Caco-2 (cell line): ENCODE data around the gene SS18L1. TPM values are rescaled to one million over a fixed set of nuclear protein-coding genes. Genes with fewer than 3 reads are reported as not detected.

ENCODE experiments used
- BruUV-seq: library from RNA; stranded (reverse); fragments of 400-500 nt; replicated peaks from 2 replicates; lab custom pipeline; 2021; lab: Mats Ljungman, UMichigan
- CTCF ChIA-PET: fragments of 300-600 bp; sonication (Branson Sonifier 250); formaldehyde crosslinking; loops from one replicate; lab custom pipeline; 2022; ENCODE audit warnings: antibody characterized with exemption; lab: Charles Lee
- POLR2A ChIA-PET: fragments of 300-600 bp; sonication (Branson Sonifier 250); formaldehyde crosslinking; loops from one replicate; lab custom pipeline; 2022; ENCODE audit warnings: antibody characterized with exemption; lab: Charles Lee
- DNase-seq, 2 experiments: peaks; one replicate each; pipeline versions ENCODE4 v3.0.0 to v3.0.0-alpha.2; 2020 to 2022
- H3K27me3 ChIP-seq: replicated peaks from 2 replicates; pipeline ENCODE4 v1.6.0; 2011; ENCODE audit warnings: low read length; ENCODE audit not compliant: control insufficient read depth, insufficient read depth
- H3K36me3 ChIP-seq: 2 replicates; pipeline ENCODE4 v1.5.1; 2011; ENCODE audit warnings: low read length; ENCODE audit not compliant: control insufficient read depth, insufficient read depth
- H3K4me1 ChIP-seq: fragments of 250-450 bp; sonication (Bioruptor Pico); 2 replicates; pipeline ENCODE4 v1.5.1; 2020; ENCODE audit warnings: mild to moderate bottlenecking
- H3K4me3 ChIP-seq: 2 replicates; pipeline ENCODE4 v1.5.1; 2011; ENCODE audit warnings: low read depth, mild to moderate bottlenecking, control low read depth, low read length
- H3K9me3 ChIP-seq: fragments of 250-450 bp; sonication (Bioruptor Pico); 2 replicates; pipeline ENCODE4 v1.5.1; 2020; ENCODE audit warnings: mild to moderate bottlenecking, moderate library complexity
- H3K27ac Mint-ChIP-seq: one replicate; pipeline ENCODE4 v1.8.0; 2022; ENCODE audit warnings: mixed read lengths; ENCODE audit not compliant: unreplicated experiment
- H3K27me3 Mint-ChIP-seq: one replicate; pipeline ENCODE4 v1.8.0; 2022; ENCODE audit warnings: mixed read lengths; ENCODE audit not compliant: insufficient read depth, unreplicated experiment
- H3K36me3 Mint-ChIP-seq: one replicate; pipeline ENCODE4 v1.8.0; 2022; ENCODE audit warnings: mild to moderate bottlenecking, mixed read lengths; ENCODE audit not compliant: insufficient read depth, unreplicated experiment
- H3K4me1 Mint-ChIP-seq: one replicate; pipeline ENCODE4 v1.8.0; 2022; ENCODE audit warnings: low read depth, mixed read lengths; ENCODE audit not compliant: unreplicated experiment
- H3K4me3 Mint-ChIP-seq: one replicate; pipeline ENCODE4 v1.8.0; 2022; ENCODE audit warnings: mild to moderate bottlenecking, moderate library complexity, mixed read lengths; ENCODE audit not compliant: unreplicated experiment
- H3K9me3 Mint-ChIP-seq: one replicate; pipeline ENCODE4 v1.8.0; 2022; ENCODE audit warnings: mixed read lengths; ENCODE audit not compliant: unreplicated experiment
- CTCF ChIP-seq, 2 experiments: fragments of 200-600 bp in 1 of 2; IDR thresholded peaks; 1 replicate in 1 of 2; 2 replicates in 1 of 2; pipeline versions ENCODE4 v1.5.1 to v1.8.0; 2011 to 2022; ENCODE audit warnings: antibody characterized with exemption in 1 of 2, control low read depth in 1 of 2, inconsistent platforms in 1 of 2, low read depth in 1 of 2, low read length in 1 of 2, mild to moderate bottlenecking in 1 of 2, moderate library complexity in 1 of 2; ENCODE audit not compliant: insufficient read depth in 1 of 2, severe bottlenecking in 1 of 2, unreplicated experiment in 1 of 2
- intact Hi-C: fragments of 100-400 bp; cut with micrococcal nuclease; formaldehyde crosslinking; loops from one replicate; pipeline ENCODE4 v1.10.0; 2022; ENCODE audit not compliant: unreplicated experiment
- total RNA-seq: library from RNA; stranded (reverse); gene quantifications from 2 replicates; pipeline ENCODE4 v1.2.3, GENCODE V29; 2022

The SS18L1 gene
- total RNA-seq, 1 experiment from 2014 or later: 46.4 TPM

- Mint-ChIP-seq H3K9me3 (no peaks in the 10 kb centered on the region), H3K4me3 (no peak overlapping the region), H3K4me1 (peaks cover 14% of the 10 kb centered on the region), H3K36me3 (peaks cover 70% of the 10 kb centered on the region), H3K27me3 (no peaks in the 10 kb centered on the region), H3K27ac (no peak overlapping the region)
- ChIA-PET POLR2A (no interaction called here), CTCF (no interaction called here)
- no TSS peak for BruUV-seq
- DNase-seq: no peak
- no peak for TF ChIP-seq CTCF (IDR thresholded peaks at IDR 0.05; ENCODE audit: insufficient read depth in 1 of 2, low read depth in 1 of 2, low read length in 1 of 2, severe bottlenecking in 1 of 2, unreplicated experiment in 1 of 2)
- intact Hi-C loops: no loop called here
- Histone ChIP-seq H3K4me1 (peaks cover 10% of the 10 kb centered on the region), H3K27me3 (no peaks in the 10 kb centered on the region), H3K36me3 (0 out of 2 replicates have a peak, but pooled peaks cover 4% of the 10 kb centered on the region), H3K9me3 (no peaks in the 10 kb centered on the region), H3K4me3 (no peak overlapping the region)
Measured at GRCh38 chr20:62179162-62179504, 35.6 kb downstream of the SS18L1 start.

- Mint-ChIP-seq H3K4me1 (peaks cover 23% of the 10 kb centered on the region), H3K27me3 (no peaks in the 10 kb centered on the region), H3K36me3 (peaks cover 67% of the 10 kb centered on the region), H3K27ac (peak overlapping the region; percentile 99), H3K9me3 (no peaks in the 10 kb centered on the region), H3K4me3 (peak overlapping the region; percentile 96)
- BruUV-seq: TSS peak; percentile 86
- Histone ChIP-seq H3K4me3 (peak overlapping the region; percentile 80), H3K36me3 (no peaks in the 10 kb centered on the region), H3K4me1 (peaks cover 13% of the 10 kb centered on the region), H3K9me3 (no peaks in the 10 kb centered on the region), H3K27me3 (no peaks in the 10 kb centered on the region)
- TF ChIP-seq CTCF (IDR thresholded peaks at IDR 0.05; ENCODE audit: insufficient read depth in 1 of 2, low read depth in 1 of 2, low read length in 1 of 2, severe bottlenecking in 1 of 2, unreplicated experiment in 1 of 2): no peak
- intact Hi-C loops: loop anchor here (1.0 to 2.0 kb wide), 2 partner anchors 39 to 57 kb away; partner anchors contain the start of genes OSBPL2, PSMA7 and SS18L1
- no peak for DNase-seq
- POLR2A ChIA-PET: no interaction called here
- CTCF ChIA-PET: no interaction called here
Measured at GRCh38 chr20:62181808-62182207, 38.2 kb downstream of the SS18L1 start.

GRCh38 chr20:62182469-62183425 is 39.2 kb downstream of the SS18L1 start, which contains the start of gene MTG2:
Gene MTG2, plus strand, starts transcription at chr20:62183028. Its CDS starts 10,393 bp downstream, at chr20:62193421.
- peak; percentile 100 for DNase-seq
- TF ChIP-seq CTCF (IDR thresholded peaks at IDR 0.05; ENCODE audit: insufficient read depth in 1 of 2, low read depth in 1 of 2, low read length in 1 of 2, severe bottlenecking in 1 of 2, unreplicated experiment in 1 of 2): no peak
- no peaks in the 10 kb centered on the region for H3K9me3 ChIP-seq
- H3K4me3 ChIP-seq: peak within 1 kb of the TSS; percentile 80
- peaks cover 23% of the 10 kb centered on the region for H3K4me1 ChIP-seq
- peak within 1 kb of the TSS; percentile 99 for H3K27ac Mint-ChIP-seq
- H3K4me3 Mint-ChIP-seq: peak within 1 kb of the TSS; percentile 96
- intact Hi-C loops: loop anchor here (1.0 to 2.0 kb wide), 2 partner anchors 39 to 56 kb away; partner anchors contain the start of genes OSBPL2, PSMA7 and SS18L1
- peaks cover 30% of the 10 kb centered on the region for H3K4me1 Mint-ChIP-seq
- ChIA-PET CTCF (interaction anchor here (0.9 kb wide), 1 partner anchor 56 kb away, joined by 3 read pairs; the partner anchor contains the start of gene OSBPL2), POLR2A (interaction anchor here (0.7 kb wide), 1 partner anchor 116 kb away, joined by 3 read pairs; no protein-coding TSS in a partner anchor)
- H3K36me3 ChIP-seq: no peaks in the 10 kb centered on the region
- no peaks in the 10 kb centered on the region for H3K9me3 Mint-ChIP-seq
- H3K27me3 Mint-ChIP-seq: no peaks in the 10 kb centered on the region
- BruUV-seq: no TSS peak
- H3K27me3 ChIP-seq: no peaks in the 10 kb centered on the region
- H3K36me3 Mint-ChIP-seq: peaks cover 62% of the 10 kb centered on the region
